ENCODE measurements around the gene HNRNPK. TPM values are rescaled to one million over a fixed set of nuclear protein-coding genes. Genes with fewer than 3 reads are reported as not detected.
A peak's percentile ranks its signal among the peaks of the same experiment; 100 is the strongest.

HNRNPK gene
- total and polyA plus RNA-seq, 5 donors from 2014 or later, result 617 to 1,033 (median 946) TPM

DNA sequence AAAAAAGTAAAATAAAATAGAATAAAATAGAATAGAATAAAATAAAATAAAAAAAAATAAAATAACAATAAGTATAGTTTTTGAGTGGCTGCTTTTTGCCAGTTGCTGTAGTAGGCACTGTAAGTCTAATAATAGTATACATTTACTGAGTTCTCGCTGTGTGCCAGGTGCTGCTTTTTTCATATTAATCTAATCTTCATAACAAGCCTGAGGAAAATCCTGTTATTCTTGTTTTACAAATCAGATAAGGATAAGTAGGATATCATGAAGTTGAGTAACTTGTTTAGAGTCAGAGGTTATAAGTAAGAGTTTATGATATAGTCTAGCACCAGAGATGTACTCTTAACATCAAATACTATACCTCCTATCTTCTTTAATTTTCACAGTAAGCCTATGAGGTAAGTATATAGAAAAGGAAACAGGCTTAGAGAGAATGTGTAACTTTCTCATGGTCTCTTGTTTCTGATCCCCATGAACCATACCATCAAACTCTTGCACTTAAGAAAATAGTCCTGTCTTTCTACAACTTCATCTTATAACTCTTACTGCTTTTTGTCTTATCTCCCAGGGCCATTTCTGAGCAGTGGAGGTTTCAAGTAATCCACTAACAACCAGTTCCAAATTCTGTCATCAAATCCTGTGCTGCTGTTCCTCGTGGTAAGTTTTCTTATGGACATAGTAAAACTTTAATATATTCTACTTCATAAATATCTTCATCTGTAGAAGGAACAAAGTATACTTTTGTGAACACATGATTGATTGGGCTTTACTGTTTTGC is 19.3 kb upstream of the HNRNPK start:
- H3K4me3 Mint-ChIP-seq, result no peak overlapping the region
- no peaks in the 10 kb centered on the region for H3K9me3 ChIP-seq (ENCODE audit: control insufficient read depth in 2 of 2, low read length in 2 of 2)
- DNase-seq, result no peak
- no peak overlapping the region for H3K4me3 ChIP-seq (ENCODE audit: low read depth, low read length)
- H3K4me1 ChIP-seq (ENCODE audit: control insufficient read depth, insufficient read depth, low read length, poor library complexity, severe bottlenecking), result peaks cover 8% of the 10 kb centered on the region
- H3K36me3 ChIP-seq (ENCODE audit: control insufficient read depth, insufficient read depth, low read length), result no peaks in the 10 kb centered on the region
- peaks cover 10% of the 10 kb centered on the region for H3K36me3 Mint-ChIP-seq
- H3K27me3 Mint-ChIP-seq, result no peaks in the 10 kb centered on the region
- H3K9me3 Mint-ChIP-seq, result no peaks in the 10 kb centered on the region
- H3K27me3 ChIP-seq (ENCODE audit: control insufficient read depth, insufficient read depth, low read length), result no peaks in the 10 kb centered on the region
- no peak overlapping the region for H3K27ac ChIP-seq (ENCODE audit: insufficient read depth, low read length, poor library complexity, severe bottlenecking)
- no peak for ATAC-seq (ENCODE audit: low read depth in 2 of 2)
- peaks cover 8 to 23% (median 18%) of the 10 kb centered on the region in 4 donors for H3K4me1 Mint-ChIP-seq
- H3K27ac Mint-ChIP-seq, result peak overlapping the region in 1 of 3 donors; percentile 55

DNA sequence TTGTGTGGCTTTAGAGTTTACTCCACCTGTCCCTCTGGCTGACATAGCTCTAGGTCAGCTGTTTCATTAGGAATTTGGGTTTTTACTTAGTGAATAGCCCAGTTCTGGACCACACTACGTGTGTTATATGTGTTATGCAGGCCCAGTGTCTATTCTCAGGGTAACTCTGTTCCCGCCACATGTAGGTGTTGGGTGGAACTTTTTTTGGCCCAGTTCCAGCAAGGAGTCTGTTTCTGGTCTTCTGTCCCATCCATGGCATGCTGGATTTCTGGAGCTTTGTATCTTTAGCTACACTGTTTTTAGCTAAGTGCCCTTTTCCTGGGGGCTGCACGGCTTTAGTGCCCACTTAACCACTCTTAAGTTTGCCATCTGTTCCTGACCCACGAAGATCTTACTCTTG is 16.1 kb upstream of the HNRNPK start:
- Mint-ChIP-seq H3K27me3 (no peaks in the 10 kb centered on the region), H3K9me3 (no peaks in the 10 kb centered on the region), H3K4me1 (peaks cover 2 to 18% (median 6%) of the 10 kb centered on the region in 4 donors), H3K4me3 (no peak overlapping the region), H3K27ac (peak overlapping the region in 1 of 3 donors; percentile 44), H3K36me3 (peaks cover 4% of the 10 kb centered on the region)
- Histone ChIP-seq H3K27ac (ENCODE audit: insufficient read depth, low read length, poor library complexity, severe bottlenecking) (no peak overlapping the region), H3K9me3 (ENCODE audit: control insufficient read depth in 2 of 2, low read length in 2 of 2) (no peaks in the 10 kb centered on the region), H3K36me3 (ENCODE audit: control insufficient read depth, insufficient read depth, low read length) (no peaks in the 10 kb centered on the region), H3K4me1 (ENCODE audit: control insufficient read depth, insufficient read depth, low read length, poor library complexity, severe bottlenecking) (no peaks in the 10 kb centered on the region), H3K4me3 (ENCODE audit: low read depth, low read length) (no peak overlapping the region), H3K27me3 (ENCODE audit: control insufficient read depth, insufficient read depth, low read length) (no peaks in the 10 kb centered on the region)
- no peak for DNase-seq
- no peak for ATAC-seq (ENCODE audit: low read depth in 2 of 2)

DNA sequence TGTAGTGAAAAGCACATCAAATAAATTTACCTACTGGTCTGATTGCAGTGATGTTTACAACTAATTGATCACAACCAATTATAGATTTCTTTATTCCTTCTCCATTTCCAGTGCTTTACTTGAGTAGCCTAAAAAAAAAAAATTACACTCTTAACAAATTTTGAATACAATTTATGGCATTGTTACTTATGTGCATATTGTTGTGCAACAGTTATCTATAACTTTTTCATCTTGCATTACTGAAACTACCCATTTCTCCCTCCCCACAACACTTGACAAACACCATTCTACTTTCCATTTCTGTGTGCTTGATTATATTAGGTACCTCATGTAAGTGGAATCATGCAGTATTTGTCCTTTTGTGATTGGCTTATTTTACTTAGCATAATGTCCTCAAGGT is 12.9 kb upstream of the HNRNPK start:
- Mint-ChIP-seq H3K4me1 (peaks cover 0 to 15% (median 5%) of the 10 kb centered on the region in 4 donors), H3K9me3 (no peaks in the 10 kb centered on the region), H3K27ac (no peak overlapping the region), H3K4me3 (no peak overlapping the region), H3K27me3 (no peaks in the 10 kb centered on the region), H3K36me3 (peaks cover 15% of the 10 kb centered on the region)
- Histone ChIP-seq H3K27ac (ENCODE audit: insufficient read depth, low read length, poor library complexity, severe bottlenecking) (no peak overlapping the region), H3K9me3 (ENCODE audit: control insufficient read depth in 2 of 2, low read length in 2 of 2) (no peaks in the 10 kb centered on the region), H3K4me1 (ENCODE audit: control insufficient read depth, insufficient read depth, low read length, poor library complexity, severe bottlenecking) (no peaks in the 10 kb centered on the region), H3K36me3 (ENCODE audit: control insufficient read depth, insufficient read depth, low read length) (peaks cover 2% of the 10 kb centered on the region), H3K27me3 (ENCODE audit: control insufficient read depth, insufficient read depth, low read length) (no peaks in the 10 kb centered on the region), H3K4me3 (ENCODE audit: low read depth, low read length) (no peak overlapping the region)
- DNase-seq (no peak), ATAC-seq (ENCODE audit: low read depth in 2 of 2) (no peak)

DNA sequence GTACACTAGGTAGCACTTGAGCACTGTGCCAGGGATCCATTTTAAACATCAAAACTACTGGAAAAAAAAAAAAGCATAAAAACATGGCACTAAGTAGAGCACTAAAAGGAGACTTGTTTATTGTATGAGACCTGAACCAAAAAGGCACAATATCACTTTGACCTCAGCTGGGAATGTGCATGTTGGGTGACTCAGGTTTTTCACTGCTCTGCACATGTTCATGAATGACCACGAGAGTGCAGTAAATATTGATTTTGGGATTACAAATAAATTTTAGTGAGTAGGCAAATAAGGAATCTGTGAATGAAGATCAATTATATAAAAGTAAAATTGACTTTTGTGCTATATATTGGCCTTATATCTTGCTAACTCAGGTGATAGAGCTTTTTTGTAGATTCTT is 12.4 kb upstream of the HNRNPK start:
- Histone ChIP-seq H3K4me3 (ENCODE audit: low read depth, low read length) (no peak overlapping the region), H3K36me3 (ENCODE audit: control insufficient read depth, insufficient read depth, low read length) (peaks cover 2% of the 10 kb centered on the region), H3K4me1 (ENCODE audit: control insufficient read depth, insufficient read depth, low read length, poor library complexity, severe bottlenecking) (no peaks in the 10 kb centered on the region), H3K27me3 (ENCODE audit: control insufficient read depth, insufficient read depth, low read length) (no peaks in the 10 kb centered on the region), H3K27ac (ENCODE audit: insufficient read depth, low read length, poor library complexity, severe bottlenecking) (no peak overlapping the region), H3K9me3 (ENCODE audit: control insufficient read depth in 2 of 2, low read length in 2 of 2) (no peaks in the 10 kb centered on the region)
- Mint-ChIP-seq H3K36me3 (peaks cover 17% of the 10 kb centered on the region), H3K4me3 (no peak overlapping the region), H3K4me1 (peaks cover 0 to 16% (median 6%) of the 10 kb centered on the region in 4 donors), H3K9me3 (no peaks in the 10 kb centered on the region), H3K27ac (no peak overlapping the region), H3K27me3 (no peaks in the 10 kb centered on the region)
- ATAC-seq (ENCODE audit: low read depth in 2 of 2), result no peak
- no peak for DNase-seq

DNA sequence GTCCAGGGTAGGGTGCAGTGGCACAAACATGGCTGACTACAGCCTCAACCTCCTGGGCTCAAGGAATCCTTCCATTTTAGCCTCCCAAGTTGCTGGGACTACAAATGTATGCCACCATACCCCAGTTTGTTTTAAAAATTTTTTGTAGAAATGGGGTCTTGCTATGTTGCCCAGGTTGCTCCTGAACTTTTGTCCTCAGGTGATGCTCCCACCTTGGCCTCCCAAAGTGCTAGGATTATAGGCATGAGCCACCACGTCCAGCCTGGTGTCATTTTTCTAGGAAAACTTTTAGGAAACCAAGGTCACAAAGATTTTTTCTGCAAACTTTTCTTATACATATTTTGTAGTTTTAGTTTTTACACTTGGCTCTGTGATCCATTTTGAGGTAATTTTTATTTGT is 11.3 kb upstream of the HNRNPK start:
- Histone ChIP-seq H3K4me1 (ENCODE audit: control insufficient read depth, insufficient read depth, low read length, poor library complexity, severe bottlenecking) (no peaks in the 10 kb centered on the region), H3K27me3 (ENCODE audit: control insufficient read depth, insufficient read depth, low read length) (no peaks in the 10 kb centered on the region), H3K9me3 (ENCODE audit: control insufficient read depth in 2 of 2, low read length in 2 of 2) (no peaks in the 10 kb centered on the region), H3K4me3 (ENCODE audit: low read depth, low read length) (no peak overlapping the region), H3K36me3 (ENCODE audit: control insufficient read depth, insufficient read depth, low read length) (peaks cover 2% of the 10 kb centered on the region), H3K27ac (ENCODE audit: insufficient read depth, low read length, poor library complexity, severe bottlenecking) (no peak overlapping the region)
- H3K36me3 Mint-ChIP-seq, result peaks cover 20% of the 10 kb centered on the region
- no peaks in the 10 kb centered on the region for H3K9me3 Mint-ChIP-seq
- H3K27me3 Mint-ChIP-seq, result no peaks in the 10 kb centered on the region
- no peak overlapping the region for H3K4me3 Mint-ChIP-seq
- ATAC-seq (ENCODE audit: low read depth in 2 of 2) (no peak), DNase-seq (no peak)
- no peak overlapping the region for H3K27ac Mint-ChIP-seq
- peaks cover 3 to 24% (median 14%) of the 10 kb centered on the region in 4 donors for H3K4me1 Mint-ChIP-seq

DNA sequence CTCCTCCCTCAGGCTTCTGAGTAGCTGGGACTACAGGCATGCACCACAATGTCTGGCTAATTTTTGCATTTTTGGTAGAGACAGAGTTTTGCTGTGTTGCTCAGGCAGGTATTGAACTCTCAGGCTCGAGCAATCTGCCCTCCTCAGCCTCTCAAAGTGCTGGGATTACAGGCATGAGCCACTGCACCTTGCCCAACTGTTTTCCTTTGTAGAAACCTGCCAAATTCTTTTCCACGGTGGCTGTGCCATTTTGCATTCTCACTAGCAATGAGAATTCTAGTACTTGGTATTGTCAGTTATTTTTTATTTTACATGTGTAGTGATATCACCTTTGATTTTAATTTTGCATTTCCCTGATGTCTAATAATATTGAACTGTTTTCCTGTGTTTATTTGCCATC is 8.4 kb upstream of the HNRNPK start:
- H3K27ac Mint-ChIP-seq, result no peak overlapping the region
- H3K27me3 ChIP-seq (ENCODE audit: control insufficient read depth, insufficient read depth, low read length), result no peaks in the 10 kb centered on the region
- no peak overlapping the region for H3K27ac ChIP-seq (ENCODE audit: insufficient read depth, low read length, poor library complexity, severe bottlenecking)
- no peaks in the 10 kb centered on the region for H3K4me1 ChIP-seq (ENCODE audit: control insufficient read depth, insufficient read depth, low read length, poor library complexity, severe bottlenecking)
- no peaks in the 10 kb centered on the region for H3K27me3 Mint-ChIP-seq
- no peaks in the 10 kb centered on the region for H3K9me3 ChIP-seq (ENCODE audit: control insufficient read depth in 2 of 2, low read length in 2 of 2)
- peaks cover 16% of the 10 kb centered on the region for H3K36me3 Mint-ChIP-seq
- ATAC-seq (ENCODE audit: low read depth in 2 of 2) (no peak), DNase-seq (no peak)
- H3K4me1 Mint-ChIP-seq, result peaks cover 7 to 22% (median 16%) of the 10 kb centered on the region in 4 donors
- no peak overlapping the region for H3K4me3 ChIP-seq (ENCODE audit: low read depth, low read length)
- peak overlapping the region in 1 of 4 donors; percentile 38 for H3K4me3 Mint-ChIP-seq
- H3K36me3 ChIP-seq (ENCODE audit: control insufficient read depth, insufficient read depth, low read length), result peaks cover 2% of the 10 kb centered on the region
- H3K9me3 Mint-ChIP-seq, result no peaks in the 10 kb centered on the region

DNA sequence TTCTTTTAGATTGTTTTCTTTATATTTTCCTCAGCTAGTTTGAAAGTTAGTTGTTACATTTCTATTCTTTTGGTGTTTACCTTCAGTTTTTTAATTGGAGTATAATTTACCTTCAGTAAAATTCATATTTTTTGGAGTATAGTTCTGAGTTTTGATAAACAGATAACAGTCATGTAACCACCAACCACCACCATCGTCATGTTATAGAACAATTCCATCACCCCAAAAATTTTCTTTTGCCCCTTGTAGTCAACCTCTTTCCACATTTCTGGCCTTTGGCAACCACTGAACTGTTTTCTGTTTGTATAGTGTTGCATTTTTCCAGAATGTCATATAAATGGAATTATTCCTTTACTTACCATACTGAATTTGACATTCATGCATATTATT is 7.4 kb upstream of the HNRNPK start:
- DNase-seq, result no peak
- H3K9me3 Mint-ChIP-seq, result no peaks in the 10 kb centered on the region
- H3K4me3 Mint-ChIP-seq, result peak overlapping the region in 1 of 4 donors; percentile 57
- peaks cover 10 to 30% (median 23%) of the 10 kb centered on the region in 4 donors for H3K4me1 Mint-ChIP-seq
- Histone ChIP-seq H3K27me3 (ENCODE audit: control insufficient read depth, insufficient read depth, low read length) (no peaks in the 10 kb centered on the region), H3K9me3 (ENCODE audit: control insufficient read depth in 2 of 2, low read length in 2 of 2) (no peaks in the 10 kb centered on the region), H3K36me3 (ENCODE audit: control insufficient read depth, insufficient read depth, low read length) (peaks cover 2% of the 10 kb centered on the region), H3K4me3 (ENCODE audit: low read depth, low read length) (no peak overlapping the region), H3K27ac (ENCODE audit: insufficient read depth, low read length, poor library complexity, severe bottlenecking) (no peak overlapping the region), H3K4me1 (ENCODE audit: control insufficient read depth, insufficient read depth, low read length, poor library complexity, severe bottlenecking) (peaks cover 4% of the 10 kb centered on the region)
- peaks cover 16% of the 10 kb centered on the region for H3K36me3 Mint-ChIP-seq
- ATAC-seq (ENCODE audit: low read depth in 2 of 2), result no peak
- peak overlapping the region in 2 of 3 donors; percentile 21 to 80 for H3K27ac Mint-ChIP-seq
- no peaks in the 10 kb centered on the region for H3K27me3 Mint-ChIP-seq

Measured in CD4-positive, CD25-positive, alpha-beta regulatory T cell (primary cell).